GM18951 (cell line): Measurements from ENCODE around the gene KSR1.
"Not testable (repeated sequence)": the region's sequence is repeated elsewhere in the genome, so short reads cannot be mapped to it uniquely, and the experiment has no call there.

Experiments
- POLR2A ChIP-seq: IDR thresholded peaks from 4 replicates; pipeline ENCODE4 v1.6.1; 2011; ENCODE audit warnings: mild to moderate bottlenecking; ENCODE audit not compliant: insufficient read length, insufficient read depth; ENCODE audit errors: extremely low read depth
- in situ Hi-C: fragments of 300-500 bp; cut with MboI; formaldehyde crosslinking; loops from one replicate; pipeline ENCODE4 v1.12.0; 2022; ENCODE audit warnings: low sequenced_read_pairs, mixed read lengths, inconsistent platforms; ENCODE audit not compliant: unreplicated experiment

The KSR1 gene

GRCh38 chr17:27455914-27456680, at the start of gene KSR1:
TSS of gene KSR1 (plus strand) at chr17:27456448. CDS start at chr17:27456644, 196 bp downstream.
- TF ChIP-seq POLR2A: peak; percentile 84
- in situ Hi-C loops: no loop called here

DNA sequence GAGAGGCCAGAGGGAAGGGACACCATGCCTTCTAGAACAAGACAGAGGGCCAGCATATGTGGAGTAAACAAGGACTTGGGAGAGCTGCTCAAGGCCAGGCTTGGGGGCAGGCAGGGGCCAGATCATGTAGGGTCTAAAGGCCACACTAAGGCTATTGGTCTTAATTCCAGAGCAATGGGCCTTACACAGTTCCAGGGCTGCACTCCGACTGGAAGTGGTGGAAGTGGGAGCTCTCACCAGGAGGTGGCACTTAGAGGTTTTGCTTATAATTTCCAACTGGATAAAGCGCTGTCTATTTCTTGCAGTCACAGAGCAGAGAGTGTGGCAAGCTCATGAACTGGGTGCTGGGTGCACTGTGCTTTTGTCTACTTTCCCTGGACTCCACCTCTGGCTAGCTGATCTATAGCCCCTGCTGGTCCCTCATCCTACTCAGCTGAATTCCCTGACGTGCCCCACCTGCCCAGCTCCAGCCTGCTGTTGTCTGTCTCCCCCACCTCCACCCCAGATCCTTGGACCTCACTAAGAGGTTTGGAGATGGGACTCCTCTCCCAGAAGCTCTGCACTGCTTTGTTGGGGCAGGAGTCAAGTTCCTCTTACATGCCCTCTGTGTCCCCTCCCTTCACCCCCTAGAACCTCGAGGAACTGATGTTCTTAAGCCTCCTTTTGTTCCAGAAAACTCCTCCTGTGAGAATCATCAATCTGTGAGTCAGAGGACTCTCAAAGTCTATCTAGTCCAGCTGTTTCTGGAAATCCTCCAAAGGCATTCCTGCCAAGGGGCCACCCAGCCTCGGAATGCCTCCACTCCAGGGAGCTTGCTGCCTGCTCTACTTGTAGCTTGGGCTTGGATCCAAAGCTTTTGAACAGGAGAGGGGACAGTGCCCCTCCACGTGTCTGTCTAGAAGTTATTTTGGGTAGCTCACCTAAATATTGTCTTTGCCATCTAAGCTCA, 48.1 kb upstream of the KSR1 start:
- in situ Hi-C loops: no loop called here
- TF ChIP-seq POLR2A: no peak

DNA sequence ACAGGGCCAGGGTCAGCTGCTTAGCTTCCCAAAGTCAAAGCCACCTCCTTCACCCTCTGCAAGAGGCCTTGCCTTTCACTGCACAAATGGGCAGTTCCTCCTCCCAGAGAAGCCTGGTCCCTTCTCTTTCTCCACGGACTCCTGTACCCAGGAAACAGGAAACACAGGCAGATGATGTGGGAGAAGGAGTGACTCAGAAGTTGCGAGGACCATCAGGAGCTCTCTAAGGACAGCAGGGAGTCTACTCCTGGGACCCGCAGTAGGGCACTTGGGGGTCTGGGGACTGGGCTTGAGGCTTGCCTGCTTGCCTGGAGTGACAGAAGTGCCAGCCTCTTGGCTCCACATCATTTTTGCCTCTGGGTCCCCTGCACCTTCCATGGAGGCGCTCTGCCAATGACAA, 47.4 kb upstream of the KSR1 start:
- in situ Hi-C loops: no loop called here

DNA sequence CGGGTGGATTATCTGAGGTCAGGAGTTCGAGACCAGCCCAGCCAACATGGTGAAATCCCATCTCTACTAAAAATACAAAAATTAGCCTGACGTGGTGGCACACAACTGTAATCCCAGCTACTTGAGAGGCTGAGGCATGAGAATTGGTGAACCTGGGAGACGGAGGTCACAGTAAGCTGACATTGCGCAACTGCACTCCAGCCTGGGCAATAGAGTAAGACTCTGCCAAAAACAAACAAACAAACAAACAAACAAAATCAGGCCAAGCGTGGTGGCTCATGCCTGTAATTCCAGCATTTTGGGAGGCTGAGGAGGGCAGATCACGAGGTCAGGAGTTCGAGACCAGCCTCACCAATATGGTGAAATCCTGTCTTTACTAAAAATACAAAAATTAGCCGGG, 44.1 kb upstream of the KSR1 start:
- in situ Hi-C loops: not testable (repeated sequence)

More for the DNA sequence above, 47.4 kb upstream of the KSR1 start:
- TF ChIP-seq POLR2A: no peak

DNA sequence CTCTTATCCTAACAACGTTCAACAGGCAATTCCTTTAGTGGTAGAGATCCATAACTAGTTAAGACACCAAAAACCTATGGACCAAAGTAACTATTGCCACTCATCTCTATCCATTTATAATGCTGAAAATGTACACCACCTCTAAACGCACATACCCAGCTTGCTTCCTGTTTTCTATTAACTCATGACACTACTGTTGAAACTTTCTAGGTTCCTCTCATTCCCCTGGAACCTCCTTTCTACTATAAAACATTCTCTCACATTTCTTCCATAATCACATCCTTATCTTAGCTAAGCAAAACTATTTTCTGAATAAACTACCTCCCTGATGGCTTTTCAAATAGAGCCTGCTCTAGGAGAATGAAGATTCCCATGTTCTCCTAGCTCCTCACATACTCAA, 42.9 kb upstream of the KSR1 start:
- no peak for TF ChIP-seq POLR2A
- in situ Hi-C loops: no loop called here

DNA sequence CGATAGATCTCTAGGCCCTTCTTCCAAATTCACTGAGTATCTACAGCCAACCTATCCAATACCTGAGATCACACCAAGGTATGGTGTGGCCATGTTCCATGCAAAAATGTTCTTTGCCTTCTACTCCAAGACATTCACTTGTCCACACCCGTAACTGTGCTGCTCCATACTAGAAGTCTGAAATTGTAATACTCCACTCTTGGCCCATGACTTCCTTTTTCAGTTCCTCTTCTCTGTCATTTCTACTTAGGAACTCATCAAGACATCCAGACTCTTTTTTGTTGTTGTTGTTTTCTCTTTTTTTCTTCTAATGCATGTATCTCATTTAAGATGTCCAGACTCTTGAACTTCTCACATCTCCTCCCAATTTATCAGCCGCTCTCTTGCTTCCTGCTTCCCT, 42.5 kb upstream of the KSR1 start:
- in situ Hi-C loops: no loop called here
- no peak for TF ChIP-seq POLR2A

DNA sequence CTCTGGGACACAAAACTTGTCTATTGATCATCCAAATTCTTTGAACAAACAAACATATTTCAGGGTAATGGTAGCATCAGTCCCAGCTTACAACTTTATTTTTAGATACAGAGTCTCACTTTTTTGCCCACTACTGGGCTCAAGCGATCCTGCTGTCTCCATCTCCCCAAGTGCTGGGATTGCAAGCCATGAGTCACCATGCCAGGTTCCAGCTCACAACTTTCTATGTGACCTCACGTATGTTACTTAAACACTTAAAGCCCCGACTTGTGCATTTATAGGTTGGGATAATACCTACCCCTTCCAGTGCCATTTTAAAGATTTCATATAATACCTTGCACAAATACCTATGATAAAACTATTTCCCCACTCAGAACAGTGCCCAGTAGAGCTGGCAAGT, 42.0 kb upstream of the KSR1 start:
- TF ChIP-seq POLR2A: no peak
- in situ Hi-C loops: no loop called here

- in situ Hi-C loops: no loop called here
Measured at GRCh38 chr17:27414694-27415093, 41.6 kb upstream of the KSR1 start.

GRCh38 chr17:27415120-27415795, 41.0 kb upstream of the KSR1 start:
- in situ Hi-C loops: no loop called here
- no peak for TF ChIP-seq POLR2A

More at GRCh38 chr17:27414694-27415093, 41.6 kb upstream of the KSR1 start:
- TF ChIP-seq POLR2A: no peak

GRCh38 chr17:27417596-27418365, 38.5 kb upstream of the KSR1 start:
- in situ Hi-C loops: no loop called here
- no peak for TF ChIP-seq POLR2A

DNA sequence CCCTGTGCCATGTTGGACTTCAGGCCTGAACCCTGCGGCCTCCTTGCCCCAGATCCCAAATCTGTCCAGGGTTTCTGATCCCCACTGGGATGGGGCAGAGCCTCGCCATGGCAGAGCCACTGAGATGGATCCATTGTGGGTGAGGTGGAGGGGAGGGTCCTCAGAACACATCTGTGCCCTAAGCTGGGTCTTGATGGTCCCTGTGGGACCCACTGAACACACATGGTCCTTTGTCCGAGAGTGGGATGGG, 38.0 kb upstream of the KSR1 start:
- in situ Hi-C loops: no loop called here
- TF ChIP-seq POLR2A: no peak

GRCh38 chr17:27419156-27419555, 37.1 kb upstream of the KSR1 start:
- in situ Hi-C loops: no loop called here
- no peak for TF ChIP-seq POLR2A
